ENCODE results near the gene OAT.
"Not testable (repeated sequence)": the region's sequence is repeated elsewhere in the genome, so short reads cannot be mapped to it uniquely, and the experiment has no call there.

The OAT gene

DNA sequence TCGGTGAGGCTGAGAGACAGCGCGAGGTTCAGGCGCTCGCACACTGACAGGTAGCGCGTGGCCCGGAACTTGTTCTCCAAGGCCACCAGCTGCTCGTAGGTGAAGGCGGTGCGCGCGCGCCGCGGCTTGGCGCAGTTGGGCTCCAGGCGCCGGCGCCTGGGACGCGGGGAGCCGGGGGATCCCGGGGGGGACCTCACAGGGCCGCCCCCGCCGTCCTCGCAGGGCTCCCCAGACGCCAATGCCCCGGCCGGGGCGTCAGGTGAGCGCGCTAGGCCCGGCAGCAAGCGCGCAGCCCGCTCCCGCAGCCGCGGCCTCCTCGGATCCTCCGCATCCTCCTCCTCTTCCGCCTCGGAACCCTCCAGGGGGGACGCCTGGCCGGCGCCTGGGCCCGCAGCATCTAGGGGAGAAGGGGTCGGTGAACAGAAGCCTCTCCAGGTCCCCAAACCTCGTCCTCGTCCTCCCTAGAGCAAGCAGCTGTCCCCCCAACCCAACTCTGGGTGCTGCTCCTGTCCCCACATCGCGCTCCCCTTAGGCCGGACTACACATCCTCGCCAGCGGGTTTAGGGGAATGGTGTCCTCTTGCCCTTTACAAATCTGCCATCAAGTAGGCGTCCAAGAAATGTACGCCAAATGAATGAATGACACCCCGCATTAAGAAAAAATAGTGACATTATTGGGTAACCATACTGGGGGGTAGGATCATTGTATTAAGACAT, 29.2 kb upstream of the OAT start:
- no peak for DNase-seq

DNA sequence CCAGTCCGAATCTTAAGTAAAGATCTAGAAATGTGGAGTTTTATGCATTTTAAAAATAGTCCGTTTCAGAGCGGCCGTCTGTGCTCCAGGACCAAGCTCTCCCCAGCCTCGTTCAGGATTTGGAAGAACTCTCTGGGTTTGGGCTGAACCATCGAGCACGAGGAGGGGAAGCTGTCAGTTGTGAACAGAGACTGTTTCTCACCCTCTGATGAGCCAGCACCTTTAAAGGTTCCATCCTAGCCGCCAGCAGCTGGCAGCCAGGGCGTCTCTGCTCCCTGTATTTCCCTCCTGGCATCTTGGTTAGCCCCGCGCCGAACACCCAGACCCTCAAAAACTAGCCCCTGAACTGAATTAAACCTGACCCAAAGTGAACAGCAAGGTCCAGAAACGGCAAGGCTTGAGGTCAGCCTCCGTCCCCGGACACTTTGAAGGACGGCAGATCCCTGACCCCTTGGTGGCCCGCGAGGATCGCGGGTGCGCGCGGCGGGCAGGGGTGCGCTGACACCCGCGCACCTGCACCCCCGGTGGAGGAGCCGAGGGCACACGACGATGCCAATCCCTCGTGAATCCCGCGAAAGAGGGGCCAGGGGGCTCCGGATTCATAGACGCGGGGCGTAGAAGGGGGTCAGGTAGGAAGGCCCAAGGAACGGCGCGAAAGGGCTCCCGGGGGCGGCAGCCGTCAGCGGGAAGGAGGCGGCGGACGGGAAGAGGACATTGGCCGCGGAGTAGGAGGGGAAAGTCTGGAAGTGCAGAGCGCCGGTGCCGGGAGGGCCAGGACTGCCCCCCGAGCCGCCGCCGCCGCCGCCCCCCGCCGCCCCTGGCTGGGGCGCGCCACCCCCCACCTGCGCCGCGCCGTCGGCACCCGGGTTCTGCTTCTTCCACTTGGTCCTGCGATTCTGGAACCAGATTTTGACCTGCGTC, 28.4 kb upstream of the OAT start:
- DNase-seq, result no peak

DNA sequence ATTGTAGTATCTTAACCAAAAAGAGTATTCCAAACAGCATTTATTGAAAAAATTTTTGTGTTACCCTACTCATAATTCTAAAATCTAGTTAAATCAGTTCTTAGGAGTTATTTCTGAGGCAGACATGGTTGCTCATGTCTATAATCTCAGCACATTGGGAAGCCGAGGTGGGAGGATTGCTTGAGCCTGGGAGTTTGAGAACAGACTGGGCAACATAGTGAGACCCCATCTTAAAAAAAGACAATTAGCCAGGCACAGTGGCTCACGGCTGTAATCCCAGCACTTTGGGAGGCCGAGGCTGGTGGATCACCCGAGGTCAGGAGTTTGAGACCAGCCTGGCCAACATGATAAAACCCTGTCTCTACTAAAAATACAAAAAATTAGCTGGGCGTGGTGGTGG, 23.0 kb upstream of the OAT start:
- not testable (repeated sequence) for DNase-seq

DNA sequence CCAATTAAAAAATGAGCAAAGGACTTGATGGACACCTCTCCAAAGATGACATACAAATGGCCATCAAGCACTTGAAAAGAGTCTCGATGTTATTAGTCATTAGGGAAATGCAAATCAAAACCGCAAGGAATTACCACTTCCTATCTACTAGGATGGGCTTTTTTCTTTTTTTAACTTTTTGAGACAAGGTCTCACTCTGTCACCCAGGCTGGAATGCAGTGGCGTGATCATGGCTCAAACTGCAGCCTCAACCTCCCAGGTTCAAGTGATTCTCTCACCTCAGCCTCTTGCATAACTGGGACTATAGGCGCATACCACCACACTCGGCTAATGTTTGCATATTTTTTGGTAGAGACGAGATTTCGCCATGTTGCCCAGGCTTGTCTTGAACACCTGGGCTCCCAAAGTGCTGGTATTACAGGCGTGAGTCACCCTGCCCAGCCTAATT, 17.5 kb upstream of the OAT start:
- no peak for DNase-seq

DNA sequence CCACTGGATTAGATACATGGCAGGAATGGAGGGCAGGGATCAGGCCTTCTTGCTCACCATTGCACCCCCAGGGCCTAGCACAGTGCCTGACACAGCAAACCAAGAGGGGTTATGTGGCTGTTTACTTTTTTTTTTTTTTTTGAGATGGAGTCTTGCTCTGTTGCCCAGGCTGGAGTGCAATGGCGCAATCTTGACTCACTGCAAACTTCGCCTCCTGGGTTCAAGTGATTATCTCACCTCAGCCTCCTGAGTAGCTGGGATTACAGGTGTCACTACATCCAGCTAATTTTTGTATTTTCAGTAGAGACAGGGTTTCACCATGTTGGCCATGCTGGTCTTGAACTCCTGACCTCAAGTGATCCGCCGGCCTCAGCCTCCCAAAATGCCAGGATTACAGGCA, 17.0 kb upstream of the OAT start:
- DNase-seq, result not testable (repeated sequence)

DNA sequence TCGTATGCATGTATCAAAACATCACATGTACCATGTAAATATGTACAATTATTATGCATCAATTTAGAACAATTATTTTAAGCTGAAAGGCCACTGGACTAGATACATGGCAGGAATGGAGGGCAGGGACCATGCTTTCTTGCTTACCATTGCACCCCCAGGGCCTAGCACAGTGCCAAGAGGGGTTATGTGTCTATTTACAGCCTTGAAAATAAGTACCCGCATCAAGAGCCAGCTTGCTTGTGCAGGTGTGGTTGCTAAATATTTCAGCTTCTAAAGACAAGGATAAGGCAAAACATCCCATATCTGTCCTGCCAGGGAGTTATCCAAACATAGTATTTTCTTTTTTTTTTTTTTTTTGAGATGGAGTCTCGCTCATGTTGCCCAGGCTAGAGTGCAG, 14.7 kb upstream of the OAT start:
- DNase-seq, result no peak

DNA sequence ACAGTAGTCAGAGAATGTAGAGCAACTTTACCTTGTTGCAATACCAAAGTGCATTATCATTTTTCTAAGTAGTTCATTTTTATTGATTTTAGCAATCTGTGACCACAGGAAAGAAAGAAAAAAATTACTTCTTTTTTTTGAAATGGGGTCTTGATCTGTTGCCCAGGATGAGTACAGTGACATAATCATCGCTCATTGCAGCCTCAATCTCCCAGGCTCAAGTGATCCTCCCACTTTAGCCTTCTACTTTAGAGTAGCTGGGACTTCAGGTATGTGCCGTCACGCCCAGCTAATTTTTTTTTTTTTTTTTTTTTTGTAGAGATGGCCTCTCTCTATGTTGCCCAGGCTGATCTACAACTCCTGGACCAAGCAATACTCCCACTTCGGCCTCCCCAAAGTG, 11.4 kb upstream of the OAT start:
- no peak for DNase-seq

DNA sequence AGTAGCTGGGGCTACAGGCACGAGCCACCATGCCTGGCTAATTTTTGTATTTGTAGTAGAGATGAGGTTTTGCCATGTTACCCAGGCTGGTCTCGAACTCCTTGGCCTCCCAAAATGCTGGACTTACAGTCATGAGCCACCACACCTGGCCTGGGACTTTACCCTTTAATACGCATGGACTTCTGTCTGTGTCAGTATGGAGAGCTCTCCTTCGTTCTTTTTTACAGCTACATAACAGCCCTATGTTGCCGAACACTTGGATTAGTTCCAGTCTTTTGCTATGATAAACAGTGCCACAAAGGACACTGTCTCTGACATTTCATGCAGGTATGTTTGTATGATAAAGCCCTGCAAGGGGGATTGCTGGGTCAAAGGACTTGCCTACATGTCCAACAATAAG, 10.9 kb upstream of the OAT start:
- DNase-seq, result no peak

DNA sequence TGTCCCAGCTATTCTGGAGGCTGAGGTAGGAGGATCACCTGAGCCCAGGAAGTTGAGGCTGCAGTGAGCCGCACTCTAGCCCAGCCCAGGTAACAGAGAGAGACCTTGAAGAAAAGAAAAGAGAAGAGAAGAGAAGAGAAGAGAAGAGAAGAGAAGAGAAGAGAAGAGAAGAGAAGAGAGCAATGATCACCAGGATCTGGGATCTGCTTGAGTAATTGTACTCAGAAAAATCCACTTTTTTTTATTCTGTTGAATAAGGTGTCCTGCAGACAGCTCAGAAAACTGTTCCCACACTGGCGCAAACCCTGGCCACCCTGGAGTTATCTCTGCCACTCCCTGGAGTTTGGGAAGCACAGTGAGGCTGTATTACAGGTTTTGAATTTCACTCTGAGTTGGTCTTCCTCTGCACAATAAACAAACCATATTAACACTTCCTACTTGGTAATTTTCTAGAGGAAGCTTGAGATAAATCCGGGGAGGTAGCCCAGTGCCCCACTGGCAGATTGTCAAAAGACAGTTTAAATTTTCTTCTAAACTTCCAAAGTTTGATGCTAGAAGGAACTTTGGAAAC, 9.6 kb upstream of the OAT start:
- DNase-seq, result no peak

DNA sequence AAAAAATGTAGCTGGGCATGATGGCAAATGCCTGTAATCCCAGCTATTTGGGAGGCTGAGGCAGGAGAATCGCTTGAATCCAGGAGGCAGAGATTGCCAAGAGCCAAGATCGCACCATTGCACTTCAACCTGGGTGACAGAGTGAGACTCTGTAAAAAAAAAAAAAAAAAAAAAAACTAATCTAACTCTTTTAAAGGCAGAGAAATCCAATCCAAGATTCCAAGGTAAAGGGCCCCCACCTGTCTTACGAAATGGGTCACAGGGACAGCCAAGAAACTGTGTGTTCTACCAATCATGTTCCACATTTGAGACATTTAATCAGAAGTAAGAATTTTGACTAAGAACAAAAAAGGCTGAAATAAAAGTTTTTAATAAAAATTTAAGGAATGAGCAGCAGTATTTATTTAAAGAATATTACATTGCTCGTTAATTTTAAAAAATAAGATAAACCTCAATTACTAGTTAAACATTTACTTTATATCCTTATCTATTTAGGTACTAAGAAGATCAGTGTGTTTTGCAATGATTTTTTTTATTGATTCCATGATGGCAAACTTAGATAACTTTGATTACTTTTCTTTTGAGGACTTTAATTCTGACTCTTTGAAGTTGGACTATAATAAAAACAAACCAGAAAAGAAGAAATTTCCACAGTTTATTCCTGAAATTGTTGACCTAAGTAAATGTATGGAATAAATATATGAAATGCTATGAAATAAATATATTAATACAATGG, 6.7 kb upstream of the OAT start:
- DNase-seq, result no peak

DNA sequence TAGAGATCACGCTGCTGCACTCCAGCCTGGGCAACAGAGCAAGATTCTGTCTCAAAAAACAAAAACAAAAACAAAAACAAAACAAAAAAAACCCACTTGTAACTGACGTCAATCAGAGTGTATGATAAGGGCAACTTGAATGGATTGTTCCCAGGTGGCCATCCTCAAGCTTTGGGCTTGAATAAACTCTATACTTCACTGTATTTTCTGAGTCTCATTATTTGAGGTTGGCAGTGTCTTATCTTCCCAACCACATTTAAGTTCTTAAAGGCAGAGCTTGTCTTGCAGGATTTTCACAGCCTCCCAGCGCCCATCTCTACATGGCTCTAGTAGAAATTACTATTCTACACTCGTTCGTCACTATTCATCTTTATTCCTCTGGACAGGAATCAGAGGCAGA, 5.1 kb upstream of the OAT start:
- DNase-seq, result no peak

DNA sequence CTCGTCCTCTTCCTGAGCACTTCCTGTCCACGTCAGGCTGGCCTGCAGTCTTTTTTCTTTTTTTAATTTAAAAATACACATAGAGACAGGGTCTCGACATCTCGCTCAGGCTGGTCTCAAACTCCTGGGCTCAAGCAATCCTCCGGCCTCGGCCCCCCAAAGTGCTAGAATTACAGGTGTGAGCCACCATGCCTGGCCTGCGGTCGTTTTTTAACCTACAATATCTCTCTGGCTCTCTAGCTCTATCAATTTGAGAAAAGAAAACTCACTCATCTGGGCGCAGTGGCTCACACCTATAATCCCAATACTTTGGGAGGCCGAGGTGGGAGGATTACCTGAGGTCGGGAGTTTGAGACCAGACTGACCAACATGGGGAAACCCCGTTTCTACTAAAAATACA, 4.0 kb upstream of the OAT start:
- DNase-seq, result no peak

DNA sequence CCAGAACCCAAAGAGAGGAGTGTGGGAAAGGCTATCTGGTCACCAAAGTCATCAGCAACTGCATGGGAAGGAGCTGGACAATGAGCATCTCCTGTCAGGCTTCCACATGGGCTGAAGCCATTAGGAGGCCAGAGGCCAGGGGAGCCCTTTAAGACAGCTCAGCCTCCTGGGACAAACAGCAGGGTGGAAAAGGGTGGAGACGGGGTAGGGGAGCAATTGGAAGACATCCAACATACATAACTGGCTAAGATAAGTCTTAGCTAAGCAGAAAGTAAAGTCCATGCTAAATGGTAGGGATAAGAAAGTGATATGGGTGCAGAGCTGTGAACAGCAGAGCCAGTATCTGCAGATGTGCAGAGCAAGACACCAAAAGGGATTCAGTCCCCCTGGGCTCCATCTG, 1.5 kb upstream of the OAT start:
- DNase-seq, result no peak

DNA sequence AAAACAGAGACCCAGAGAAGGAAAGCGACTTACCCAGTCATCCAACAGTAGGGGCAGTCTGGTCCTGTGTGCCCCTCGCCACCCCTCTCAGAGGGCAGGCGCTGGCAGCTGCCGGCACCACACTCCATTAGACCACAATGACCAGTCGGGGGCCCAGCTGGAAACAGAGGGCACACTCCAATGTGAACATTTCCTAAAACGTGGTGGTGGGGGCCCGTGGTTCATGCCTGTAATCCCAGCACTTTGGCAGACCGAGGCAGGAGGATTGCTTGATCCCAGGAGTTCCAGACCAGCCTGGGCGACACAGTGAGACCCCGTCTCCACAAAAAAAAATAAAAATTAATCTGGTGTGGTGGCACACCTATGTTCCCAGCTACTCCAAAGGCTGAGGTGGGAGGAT, 912 bp upstream of the OAT start:
- DNase-seq, result no peak

DNA sequence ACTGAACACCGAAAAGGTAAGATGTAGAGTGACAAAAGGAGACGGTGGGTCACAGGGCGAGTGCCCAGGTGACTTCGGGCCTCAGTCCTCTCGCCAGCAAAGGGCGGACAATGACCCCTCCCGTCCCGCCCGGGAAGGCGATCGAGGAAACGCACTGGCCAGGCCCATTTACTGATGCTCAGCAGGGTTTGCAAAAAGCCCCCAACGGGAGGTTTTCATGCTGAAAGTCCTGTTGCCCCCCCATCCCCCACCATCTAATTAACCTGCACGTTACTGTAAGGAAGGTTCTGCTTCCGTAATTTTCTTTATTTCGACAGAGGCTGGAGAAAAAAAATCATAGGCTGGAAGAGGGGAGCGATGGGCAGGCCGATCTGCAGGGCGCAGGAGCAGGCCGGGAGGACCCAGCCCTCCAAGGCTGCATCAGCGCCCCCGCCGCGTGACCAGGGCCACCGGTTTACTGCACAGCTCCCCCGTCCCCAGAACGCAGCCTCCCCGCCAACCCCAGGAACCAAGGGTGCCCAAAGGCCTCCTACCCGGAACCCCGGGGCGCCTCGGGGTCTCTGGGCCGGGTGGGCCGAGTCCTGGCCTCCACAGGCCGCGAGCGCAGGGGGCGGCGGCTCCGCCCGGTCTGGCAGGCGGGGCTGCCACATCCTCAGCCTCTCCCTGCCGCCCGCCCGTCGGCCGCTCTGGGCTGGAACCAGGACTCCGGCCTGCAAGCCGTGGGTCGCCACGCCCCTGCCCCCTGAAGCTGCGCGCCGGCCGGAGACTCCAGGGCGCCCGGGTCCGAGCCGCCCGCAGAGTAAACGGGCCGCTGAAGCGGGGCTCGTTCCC, 613 bp downstream of the OAT start:
- peak; percentile 60 for DNase-seq

DNA sequence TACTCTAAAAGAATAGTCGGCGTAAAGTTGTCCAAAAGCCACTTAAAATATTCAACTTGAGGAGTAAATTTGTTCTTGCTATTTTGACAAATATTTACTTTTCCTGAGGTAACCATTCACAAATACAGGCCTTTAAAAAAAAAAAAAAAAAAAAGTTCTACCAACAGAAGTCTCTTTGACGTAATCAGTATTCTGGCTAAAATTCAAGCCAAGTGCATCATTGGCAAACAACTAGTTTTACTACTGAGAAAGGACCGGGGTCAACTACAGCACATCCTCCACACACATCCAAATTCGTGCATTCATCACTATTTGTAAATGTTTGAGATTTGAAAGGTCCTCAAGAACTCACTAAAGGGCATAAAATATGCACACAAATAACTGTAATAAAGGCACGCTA, 2.0 kb downstream of the OAT start:
- no peak for DNase-seq

DNA sequence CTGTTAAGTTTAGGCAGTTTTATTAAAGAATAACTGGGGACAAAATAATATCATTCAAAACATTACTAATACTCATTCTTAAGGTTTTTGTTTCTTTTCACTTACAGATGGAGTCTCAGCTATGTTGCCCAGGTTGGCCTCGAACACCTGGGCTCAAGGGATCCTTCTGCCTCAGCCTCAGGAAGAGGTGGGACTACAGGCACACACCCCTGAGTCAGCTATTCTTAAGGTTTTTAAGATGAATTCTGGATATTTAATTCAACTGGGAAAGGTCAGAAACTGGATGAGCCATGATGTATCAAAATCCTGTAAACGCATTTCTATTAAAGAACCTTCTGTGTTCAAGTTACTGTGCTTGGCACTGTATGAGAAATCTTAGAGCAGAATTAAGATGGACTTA, 3.5 kb downstream of the OAT start:
- no peak for DNase-seq

DNA sequence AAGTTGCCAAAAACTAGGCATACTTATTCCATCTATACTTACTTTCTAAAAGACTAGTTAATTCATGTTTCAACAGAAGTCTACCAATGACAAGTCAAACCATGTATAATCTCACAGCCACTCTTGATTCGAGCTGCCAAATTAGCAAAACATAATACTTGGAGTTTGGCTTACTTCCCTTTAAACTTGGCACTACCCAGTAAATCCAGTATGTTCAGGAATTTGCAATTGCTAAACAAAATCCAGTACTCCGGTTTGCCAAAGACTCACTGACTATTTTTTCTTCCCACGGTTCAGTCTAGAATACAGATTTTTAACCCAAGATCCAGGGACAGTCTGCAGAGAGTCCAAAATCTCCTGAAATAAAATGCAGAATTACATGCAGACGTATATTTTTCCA, 4.6 kb downstream of the OAT start:
- DNase-seq, result no peak

DNA sequence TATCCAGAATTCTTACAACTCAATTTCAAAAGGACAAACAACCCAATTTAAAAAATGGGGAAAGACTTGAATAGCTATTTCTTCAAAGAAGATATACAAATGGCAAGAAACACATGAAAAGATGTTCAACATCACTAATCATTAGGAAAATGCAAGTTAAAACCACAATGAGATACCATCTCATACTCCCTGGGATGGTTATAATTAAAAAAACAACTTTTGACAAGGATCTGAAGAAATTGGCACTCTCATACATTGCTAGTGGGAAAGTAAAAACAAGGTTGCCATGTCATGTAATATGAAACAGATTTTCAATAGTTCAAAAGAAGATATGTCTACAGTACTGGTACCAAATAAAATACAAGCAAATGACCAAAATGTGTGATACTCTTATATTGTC, 9.0 kb downstream of the OAT start:
- no peak for DNase-seq

DNA sequence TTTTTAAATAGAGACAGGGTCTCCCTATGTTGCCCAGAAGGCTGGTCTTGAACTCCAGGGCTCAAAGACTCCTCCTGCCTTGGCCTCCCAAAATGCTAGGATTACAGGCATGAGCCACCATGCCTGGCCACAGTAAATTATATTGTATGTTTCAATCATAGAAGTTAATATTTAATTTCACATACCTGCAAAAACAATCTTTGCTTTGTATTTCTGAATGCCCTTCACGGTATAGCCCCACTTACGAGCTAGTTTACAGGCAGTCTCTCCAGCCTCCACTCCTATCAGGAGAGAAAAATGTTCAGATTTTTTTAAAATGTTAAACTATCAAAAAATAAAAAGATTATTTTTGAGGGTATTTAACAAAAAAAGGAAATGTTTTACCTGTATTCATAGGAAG, 10.4 kb downstream of the OAT start:
- DNase-seq, result no peak

DNA sequence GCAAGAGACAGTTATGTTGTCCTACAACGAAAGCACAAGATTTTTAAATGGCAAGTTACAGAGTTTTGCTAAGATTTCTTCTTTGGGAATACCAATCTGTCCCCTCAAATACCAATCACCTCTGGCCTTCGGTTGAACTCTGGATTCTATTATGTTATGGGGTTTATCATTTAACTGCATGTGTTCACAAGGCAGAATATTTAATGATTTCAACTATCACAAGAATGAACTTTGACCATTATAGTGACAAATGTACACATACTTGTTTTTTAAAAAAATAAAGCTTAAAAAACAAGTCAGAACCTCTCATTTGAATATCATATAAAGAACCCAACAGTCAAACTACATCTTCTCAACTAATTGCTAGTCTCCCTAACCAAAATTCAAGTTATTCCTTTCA, 11.3 kb downstream of the OAT start:
- DNase-seq, result no peak

DNA sequence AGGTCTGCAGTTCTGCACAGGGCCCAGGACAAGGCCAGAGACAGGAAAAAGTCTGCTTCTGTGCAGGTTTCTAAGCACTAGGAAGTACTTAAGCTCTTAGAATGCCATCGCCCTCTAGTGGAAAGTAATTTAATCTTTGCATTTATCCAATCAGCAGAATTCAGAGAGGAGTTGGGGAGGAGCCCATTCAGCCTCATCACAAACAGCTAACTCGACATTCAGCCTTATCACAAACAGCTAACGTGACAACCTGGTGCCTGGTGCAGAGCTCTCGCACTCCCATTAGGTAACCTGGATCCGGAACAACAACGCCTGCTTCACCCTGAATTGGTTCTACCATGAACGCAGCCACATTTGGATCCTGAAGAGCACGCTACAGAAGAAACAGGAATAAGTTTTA, 15.2 kb downstream of the OAT start:
- peak; percentile 81 for DNase-seq

Data from fibroblast of skin of back (primary cell).